ENCODE data around the gene UST. TPM values are rescaled to one million over a fixed set of nuclear protein-coding genes. Genes with fewer than 3 reads are reported as not detected.
A peak's percentile ranks its signal among the peaks of the same experiment; 100 is the strongest.

Gene UST
- total RNA-seq, 1 donor: 36.1 TPM

GRCh38 chr6:148703900-148704299 is 42.9 kb upstream of the UST start:
- no peak overlapping the region for H3K4me3 ChIP-seq (ENCODE audit: low read depth, low read length)
- TF ChIP-seq CTCF (IDR thresholded peaks at IDR 0.05; ENCODE audit: insufficient read depth, low read length): no peak
- DNase-seq (ENCODE audit: low read depth): no peak

- no peak for DNase-seq (ENCODE audit: low read depth)
- H3K4me3 ChIP-seq (ENCODE audit: low read depth, low read length): no peak overlapping the region
- TF ChIP-seq CTCF (IDR thresholded peaks at IDR 0.05; ENCODE audit: insufficient read depth, low read length): no peak
Measured at GRCh38 chr6:148704400-148705246, 42.2 kb upstream of the UST start.

- TF ChIP-seq CTCF (IDR thresholded peaks at IDR 0.05; ENCODE audit: insufficient read depth, low read length): no peak
- DNase-seq (ENCODE audit: low read depth): no peak
- H3K4me3 ChIP-seq (ENCODE audit: low read depth, low read length): no peak overlapping the region
Measured at GRCh38 chr6:148708707-148709106, 38.1 kb upstream of the UST start.

GRCh38 chr6:148709577-148709976 is 37.3 kb upstream of the UST start:
- no peak overlapping the region for H3K4me3 ChIP-seq (ENCODE audit: low read depth, low read length)
- TF ChIP-seq CTCF (IDR thresholded peaks at IDR 0.05; ENCODE audit: insufficient read depth, low read length): no peak
- peak; percentile 42 for DNase-seq (ENCODE audit: low read depth)

- peak; percentile 31 for DNase-seq (ENCODE audit: low read depth)
- no peak overlapping the region for H3K4me3 ChIP-seq (ENCODE audit: low read depth, low read length)
- no peak for TF ChIP-seq CTCF (IDR thresholded peaks at IDR 0.05; ENCODE audit: insufficient read depth, low read length)
Measured at GRCh38 chr6:148711833-148712654, 34.8 kb upstream of the UST start.

GRCh38 chr6:148713033-148713738 is 33.6 kb upstream of the UST start:
- DNase-seq (ENCODE audit: low read depth): no peak
- H3K4me3 ChIP-seq (ENCODE audit: low read depth, low read length): no peak overlapping the region
- TF ChIP-seq CTCF (IDR thresholded peaks at IDR 0.05; ENCODE audit: insufficient read depth, low read length): no peak

All from fibroblast of the aortic adventitia (primary cell).